OCI-LY3 (cell line): ENCODE data around the gene ME3.

Experiments
- H2AFZ ChIP-seq: fragments of 200-600, 300-600 bp; shearing (Covaris generic); 2 replicates; pipeline ENCODE4 v1.6.0; 2014; ENCODE audit warnings: antibody characterized with exemption, low read depth, low read length
- H3K27ac ChIP-seq: fragments of 200-600, 300-600 bp; sonication (generic); 2 replicates; pipeline ENCODE4 v1.5.1; 2014; ENCODE audit warnings: mild to moderate bottlenecking, low read length, moderate library complexity, mixed read lengths
- H3K27me3 ChIP-seq: fragments of 200-600, 300-600 bp; sonication (generic); 2 replicates; pipeline ENCODE4 v1.6.1; 2014; ENCODE audit warnings: low read depth, low read length, mixed read lengths
- H3K36me3 ChIP-seq: fragments of 200-600, 300-600 bp; sonication (generic); replicated peaks from 2 replicates; pipeline ENCODE3; 2014; ENCODE audit warnings: low read depth, low read length, mixed read lengths
- H3K4me1 ChIP-seq: fragments of 300-600, 200-600 bp; sonication (generic); 2 replicates; pipeline ENCODE4 v1.6.1; 2014; ENCODE audit warnings: low read length, mixed read lengths
- H3K4me2 ChIP-seq: fragments of 200-600, 300-600 bp; sonication (generic); 2 replicates; pipeline ENCODE4 v1.6.1; 2014; ENCODE audit warnings: low read length, mixed read lengths
- H3K4me3 ChIP-seq: fragments of 300-600, 200-600 bp; sonication (generic); 2 replicates; pipeline ENCODE4 v1.5.1; 2014; ENCODE audit warnings: antibody characterized with exemption, mild to moderate bottlenecking, low read length, moderate library complexity
- H3K79me2 ChIP-seq: fragments of 300-600, 200-600 bp; shearing (Covaris generic); 2 replicates; pipeline ENCODE4 v1.6.1; 2014; ENCODE audit warnings: mild to moderate bottlenecking, low read length, mixed read lengths
- H3K9ac ChIP-seq: fragments of 300-600, 200-600 bp; shearing (Covaris generic); 2 replicates; pipeline ENCODE4 v1.6.0; 2014; ENCODE audit warnings: mild to moderate bottlenecking, low read length, moderate library complexity
- H3K9me3 ChIP-seq: fragments of 200-600, 300-600 bp; shearing (Covaris generic); 2 replicates; pipeline ENCODE4 v1.6.1; 2014; ENCODE audit warnings: low read length, mixed read lengths; ENCODE audit not compliant: insufficient read depth
- H4K20me1 ChIP-seq: fragments of 200-600, 300-600 bp; sonication (generic); 2 replicates; pipeline ENCODE4 v1.6.1; 2016; ENCODE audit warnings: low read length, mixed read lengths; ENCODE audit not compliant: insufficient read depth
- EZH2phosphoT487 ChIP-seq: fragments of 200-600 bp; shearing (Covaris generic); IDR thresholded peaks from 2 replicates; pipeline ENCODE4 v1.6.1; 2018; ENCODE audit warnings: antibody characterized with exemption, mixed run types, low read depth
- TF ChIP-seq, protein P1 (sequence below): fragments of 200-600, 300-600 bp; sonication (generic); IDR thresholded peaks from 2 replicates; pipeline ENCODE4 v1.5.1; 2014; ENCODE audit warnings: antibody characterized with exemption, low read length, low read depth

ME3 gene

GRCh38 chr11:86687185-86687778 is 14.9 kb upstream of the ME3 start:
- Histone ChIP-seq H3K27me3 (no peaks in the 10 kb centered on the region), H3K36me3 (no peaks in the 10 kb centered on the region), H3K9me3 (no peaks in the 10 kb centered on the region), H4K20me1 (no peaks in the 10 kb centered on the region), H3K4me1 (peaks cover 17% of the 10 kb centered on the region), H3K4me3 (no peak overlapping the region), H3K79me2 (no peaks in the 10 kb centered on the region), H2AFZ (no peak overlapping the region), H3K27ac (no peak overlapping the region), H3K4me2 (no peak overlapping the region), H3K9ac (no peak overlapping the region)
- TF ChIP-seq, protein P1, sequence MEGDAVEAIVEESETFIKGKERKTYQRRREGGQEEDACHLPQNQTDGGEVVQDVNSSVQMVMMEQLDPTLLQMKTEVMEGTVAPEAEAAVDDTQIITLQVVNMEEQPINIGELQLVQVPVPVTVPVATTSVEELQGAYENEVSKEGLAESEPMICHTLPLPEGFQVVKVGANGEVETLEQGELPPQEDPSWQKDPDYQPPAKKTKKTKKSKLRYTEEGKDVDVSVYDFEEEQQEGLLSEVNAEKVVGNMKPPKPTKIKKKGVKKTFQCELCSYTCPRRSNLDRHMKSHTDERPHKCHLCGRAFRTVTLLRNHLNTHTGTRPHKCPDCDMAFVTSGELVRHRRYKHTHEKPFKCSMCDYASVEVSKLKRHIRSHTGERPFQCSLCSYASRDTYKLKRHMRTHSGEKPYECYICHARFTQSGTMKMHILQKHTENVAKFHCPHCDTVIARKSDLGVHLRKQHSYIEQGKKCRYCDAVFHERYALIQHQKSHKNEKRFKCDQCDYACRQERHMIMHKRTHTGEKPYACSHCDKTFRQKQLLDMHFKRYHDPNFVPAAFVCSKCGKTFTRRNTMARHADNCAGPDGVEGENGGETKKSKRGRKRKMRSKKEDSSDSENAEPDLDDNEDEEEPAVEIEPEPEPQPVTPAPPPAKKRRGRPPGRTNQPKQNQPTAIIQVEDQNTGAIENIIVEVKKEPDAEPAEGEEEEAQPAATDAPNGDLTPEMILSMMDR = no peak
- no peak for TF ChIP-seq EZH2phosphoT487

DNA sequence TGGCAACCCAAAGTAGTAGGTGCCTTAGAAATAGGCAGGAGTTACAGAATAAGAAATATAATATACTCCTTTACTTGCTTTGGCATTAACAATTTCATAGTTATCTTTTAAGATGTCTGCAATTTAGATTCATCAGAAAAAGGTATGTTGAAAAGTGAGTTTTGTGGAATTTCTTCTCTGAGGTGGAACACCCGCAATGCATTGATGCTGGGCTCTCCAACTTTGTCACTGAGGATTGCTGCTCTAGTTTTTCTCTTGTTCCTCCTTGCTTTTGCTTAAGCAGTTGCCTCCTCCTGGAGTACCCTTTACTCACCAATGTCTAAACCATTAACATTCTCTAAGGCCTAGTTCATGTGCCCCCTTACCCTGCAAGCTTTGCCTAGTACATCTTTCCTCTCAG is 14.1 kb upstream of the ME3 start:
- H3K4me3 ChIP-seq = no peak overlapping the region
- no peak overlapping the region for H3K9ac ChIP-seq
- H3K36me3 ChIP-seq = no peaks in the 10 kb centered on the region

DNA sequence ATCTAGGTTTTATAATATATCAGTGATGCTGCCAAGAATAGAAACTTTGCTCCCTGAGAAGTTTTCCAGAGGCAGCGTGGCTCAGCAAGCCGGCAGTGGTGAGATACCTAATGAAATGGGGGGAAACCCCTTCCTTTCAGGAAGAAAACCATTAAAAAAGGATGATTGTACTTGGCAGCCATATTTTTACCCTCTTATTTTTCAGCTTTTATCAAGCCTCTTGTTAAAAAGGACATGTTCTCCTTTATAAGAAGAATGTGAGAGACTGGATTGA is 9.0 kb upstream of the ME3 start:
- H3K4me2 ChIP-seq = no peak overlapping the region
- H3K27ac ChIP-seq = no peak overlapping the region
- H3K27me3 ChIP-seq = no peaks in the 10 kb centered on the region
- no peaks in the 10 kb centered on the region for H3K36me3 ChIP-seq
- no peaks in the 10 kb centered on the region for H3K4me1 ChIP-seq
- TF ChIP-seq, protein P1 = no peak
- TF ChIP-seq EZH2phosphoT487 = no peak
- no peaks in the 10 kb centered on the region for H3K79me2 ChIP-seq
- no peaks in the 10 kb centered on the region for H4K20me1 ChIP-seq
- no peak overlapping the region for H2AFZ ChIP-seq
- no peak overlapping the region for H3K4me3 ChIP-seq
- H3K9me3 ChIP-seq = no peaks in the 10 kb centered on the region
- H3K9ac ChIP-seq = no peak overlapping the region

More for the DNA sequence above, 14.1 kb upstream of the ME3 start:
- H3K27me3 ChIP-seq = no peaks in the 10 kb centered on the region
- peaks cover 17% of the 10 kb centered on the region for H3K4me1 ChIP-seq
- no peak overlapping the region for H3K4me2 ChIP-seq
- TF ChIP-seq EZH2phosphoT487 = no peak
- TF ChIP-seq, protein P1 = no peak
- no peaks in the 10 kb centered on the region for H3K79me2 ChIP-seq
- H4K20me1 ChIP-seq = no peaks in the 10 kb centered on the region
- no peaks in the 10 kb centered on the region for H3K9me3 ChIP-seq
- H2AFZ ChIP-seq = no peak overlapping the region
- no peak overlapping the region for H3K27ac ChIP-seq

- TF ChIP-seq, protein P1 = no peak
- TF ChIP-seq EZH2phosphoT487 = no peak
Measured at GRCh38 chr11:86680716-86681482, 8.5 kb upstream of the ME3 start.

More at GRCh38 chr11:86680716-86681482, 8.5 kb upstream of the ME3 start:
- H3K9me3 ChIP-seq = no peaks in the 10 kb centered on the region
- no peak overlapping the region for H3K27ac ChIP-seq
- H2AFZ ChIP-seq = no peak overlapping the region
- no peaks in the 10 kb centered on the region for H3K79me2 ChIP-seq
- H3K27me3 ChIP-seq = no peaks in the 10 kb centered on the region
- H3K4me3 ChIP-seq = no peak overlapping the region
- no peaks in the 10 kb centered on the region for H3K4me1 ChIP-seq
- H3K36me3 ChIP-seq = no peaks in the 10 kb centered on the region
- H3K4me2 ChIP-seq = no peak overlapping the region
- H4K20me1 ChIP-seq = no peaks in the 10 kb centered on the region
- H3K9ac ChIP-seq = no peak overlapping the region
